Left cardiac atrium (tissue), 4 donors: ENCODE results near the gene LARP1. TPM values are rescaled to one million over a fixed set of nuclear protein-coding genes. Genes with fewer than 3 reads are reported as not detected.
"Not testable (repeated sequence)": the region's sequence is repeated elsewhere in the genome, so short reads cannot be mapped to it uniquely, and the experiment has no call there.

Experiments
- ATAC-seq, 2 donors: fragments of 200-7000 bp; cut with Tn5 transposase; one replicate each; pipeline ENCODE4 v1.9.1; 2020; ENCODE audit warnings: mild to moderate bottlenecking in 2 of 2, moderate library complexity in 2 of 2
- DNase-seq: peaks from one replicate; pipeline ENCODE4 v3.0.0-alpha.2; 2020
- intact Hi-C, 2 donors: fragments of 100-400 bp; cut with DNase I; formaldehyde crosslinking; loops; one replicate each; pipeline versions ENCODE4 v1.14.1 to v1.15.1; 2022 to 2023
- total RNA-seq, 2 donors: library from RNA; stranded (reverse); fragmentation: NEBNext Ultra II Directional; extraction: Animal tissue kit (Norgen Biotek cat#: 25700); gene quantifications; one replicate each; pipeline ENCODE4 v1.2.1, GENCODE V29; 2021
- donor health status: DM: no; HTN: yes; CAD: no.
- donor health status: DM: no; HTN: yes; CAD: no; lungs with severe emphysema.
- donor health status: DM: yes; HTN: yes; CAD: no.
- donor health status: Dilated cardiomyopathy.

Gene LARP1
- total RNA-seq, 2 donors from 2014 or later, result 105 to 145 TPM

- ATAC-seq, result no peak
- intact Hi-C loops, result loop anchor here in 1 of 2 donors (5.0 kb wide), 3 partner anchors 34 to 99 kb away; partner anchors contain the start of gene CNOT8
- DNase-seq, result no peak
These were observed 2.7 kb downstream of the LARP1 start for GRCh38 chr5:154757814-154758406.

GRCh38 chr5:154758493-154758892, 3.3 kb downstream of the LARP1 start:
- DNase-seq (no peak), ATAC-seq (no peak)
- intact Hi-C loops, result loop anchor here in 1 of 2 donors (5.0 kb wide), 3 partner anchors 34 to 99 kb away; partner anchors contain the start of gene CNOT8

GRCh38 chr5:154758977-154759376, 3.8 kb downstream of the LARP1 start:
- DNase-seq (no peak), ATAC-seq (no peak)
- intact Hi-C loops, result loop anchor here in 1 of 2 donors (5.0 kb wide), 3 partner anchors 33 to 98 kb away; partner anchors contain the start of gene CNOT8

GRCh38 chr5:154759868-154760267, 4.7 kb downstream of the LARP1 start:
- ATAC-seq, DNase-seq: not testable (repeated sequence)
- intact Hi-C loops, result loop anchor here in 1 of 2 donors (5.0 kb wide), 3 partner anchors 32 to 97 kb away; partner anchors contain the start of gene CNOT8

GRCh38 chr5:154761046-154761736, 6.0 kb downstream of the LARP1 start:
- ATAC-seq (no peak), DNase-seq (no peak)
- intact Hi-C loops, result no loop called here

GRCh38 chr5:154762261-154762660, 7.1 kb downstream of the LARP1 start:
- intact Hi-C loops, result no loop called here
- DNase-seq (no peak), ATAC-seq (peak in 1 of 2 donors; percentile 6)

- ATAC-seq (no peak), DNase-seq (no peak)
- intact Hi-C loops, result no loop called here
These were observed 7.5 kb downstream of the LARP1 start for GRCh38 chr5:154762700-154763099.

GRCh38 chr5:154764967-154765366, 9.8 kb downstream of the LARP1 start:
- intact Hi-C loops, result no loop called here
- DNase-seq, result no peak
- no peak for ATAC-seq

- DNase-seq (no peak), ATAC-seq (no peak)
- intact Hi-C loops, result no loop called here
These were observed 10.3 kb downstream of the LARP1 start for GRCh38 chr5:154765396-154765925.

GRCh38 chr5:154766558-154767281, 11.5 kb downstream of the LARP1 start:
- DNase-seq (no peak), ATAC-seq (no peak)
- intact Hi-C loops, result no loop called here

- ATAC-seq (no peak), DNase-seq (no peak)
- intact Hi-C loops, result no loop called here
These were observed 12.4 kb downstream of the LARP1 start for GRCh38 chr5:154767576-154767975.

- intact Hi-C loops, result no loop called here
- DNase-seq (no peak), ATAC-seq (no peak)
These were observed 13.0 kb downstream of the LARP1 start for GRCh38 chr5:154768207-154768606.

- intact Hi-C loops, result no loop called here
- ATAC-seq (no peak), DNase-seq (no peak)
These were observed 14.9 kb downstream of the LARP1 start for GRCh38 chr5:154770111-154770510.

GRCh38 chr5:154771383-154771901, 16.3 kb downstream of the LARP1 start:
- intact Hi-C loops, result no loop called here
- ATAC-seq (peak; percentile 80 to 87), DNase-seq (peak; percentile 57)

- ATAC-seq (no peak), DNase-seq (no peak)
- intact Hi-C loops, result no loop called here
These were observed 18.1 kb downstream of the LARP1 start for GRCh38 chr5:154773326-154773725.

- intact Hi-C loops, result no loop called here
- no peak for ATAC-seq
- no peak for DNase-seq
These were observed 21.0 kb downstream of the LARP1 start for GRCh38 chr5:154776167-154776566.

GRCh38 chr5:154778534-154778933, 23.4 kb downstream of the LARP1 start:
- ATAC-seq (peak; percentile 45 to 64), DNase-seq (no peak)
- intact Hi-C loops, result no loop called here

- intact Hi-C loops, result no loop called here
- DNase-seq (no peak), ATAC-seq (peak in 1 of 2 donors; percentile 63)
These were observed 23.9 kb downstream of the LARP1 start for GRCh38 chr5:154779105-154779504.

GRCh38 chr5:154780128-154780527, 25.0 kb downstream of the LARP1 start:
- ATAC-seq, result no peak
- DNase-seq, result no peak
- intact Hi-C loops, result no loop called here

GRCh38 chr5:154782326-154782725, 27.1 kb downstream of the LARP1 start:
- intact Hi-C loops, result no loop called here
- DNase-seq, result no peak

More at GRCh38 chr5:154782326-154782725, 27.1 kb downstream of the LARP1 start:
- peak in 1 of 2 donors; percentile 14 for ATAC-seq
